Pancreas (tissue), 10 donors: ENCODE data around the gene TAF1A. TPM values are rescaled to one million over a fixed set of nuclear protein-coding genes. Genes with fewer than 3 reads are reported as not detected.

ENCODE experiments used
- ATAC-seq, 4 donors: fragments of 200-7000 bp; cut with Tn5 transposase; one replicate each; pipeline versions ENCODE4 v1.8.0 to v1.9.1; 2020; ENCODE audit warnings: mild to moderate bottlenecking in 4 of 4, moderate library complexity in 4 of 4
- DNase-seq, 6 donors: peaks; one replicate each; pipeline ENCODE4 v3.0.0-alpha.2; 2020
- FAIRE-seq: peaks from 2 replicates; lab custom pipeline; 2012; peaks lifted over from hg19 to GRCh38; lab: Jason Lieb, UNC
- H3K27ac ChIP-seq, 4 donors: fragments of 200-600 bp; sonication (generic); 1 replicate in 3 of 4; 2 replicates in 1 of 4; pipeline versions ENCODE4 v1.5.0 to v1.8.0; 2020
- H3K27me3 ChIP-seq, 4 donors: fragments of 200-600 bp; one replicate each; pipeline ENCODE4 v1.8.0; 2021
- H3K36me3 ChIP-seq, 3 donors: fragments of 200-600 bp; sonication (generic) in 1 of 3; one replicate each; pipeline versions ENCODE4 v1.5.0 to v1.8.0; 2020 to 2021
- H3K4me1 ChIP-seq, 3 donors: fragments of 200-600 bp; one replicate each; pipeline ENCODE4 v1.8.0; 2021
- H3K4me3 ChIP-seq, 4 donors: fragments of 200-600 bp; sonication (generic) in 2 of 4; one replicate each; pipeline versions ENCODE4 v1.5.0 to v1.8.0; 2020 to 2021
- H3K9me3 ChIP-seq, 4 donors: fragments of 200-600 bp; one replicate each; pipeline ENCODE4 v1.8.0; 2021
- CTCF ChIP-seq, 4 donors: fragments of 200-600 bp; sonication (generic) in 3 of 4; IDR thresholded peaks; one replicate each; pipeline versions ENCODE4 v1.5.0 to v1.8.0; 2021; ENCODE audit warnings: antibody characterized with exemption in 4 of 4
- WGBS, 2 donors: extraction: QIAGEN DNeasy Blood & Tissue Kit; methylation state at CpG; one replicate each; pipeline ENCODE4 v1.1.7; 2013; 5-methylcytosine and 5-hydroxymethylcytosine counted together
- intact Hi-C, 3 donors: fragments of 100-400 bp; cut with DNase I; formaldehyde crosslinking; loops; one replicate each; pipeline versions ENCODE4 v1.11.1 to v1.14.2; 2022
- polyA plus RNA-seq, 2 donors: library from polyadenylated mRNA; stranded (reverse); fragments of 200-250 nt; gene quantifications; one replicate each; pipeline ENCODE4 v1.2.3, GENCODE V29; 2013
- total RNA-seq, 6 donors: library from RNA; stranded (reverse); fragmentation: NEBNext Ultra II Directional in 4 of 6; extraction: Animal tissue kit (Norgen Biotek cat#: 25700) in 4 of 6; gene quantifications; one replicate each; pipeline versions ENCODE4 v1.2.1 to v1.2.4, GENCODE V29; 2021 to 2023
- donor health status: healthy with polysubstance abuse.
- donor health status: DM: no; HTN: no; CAD: no; lungs with moderate emphysema.
- donor health status: DM: no; HTN: no; CAD: no.
- donor health status: control.
- donor health status: control.
- donor health status: Bipolar disorder and iron deficiency.
- donor health status: DM: yes; HTN: yes; CAD: no.
- donor health status: DM: no; HTN: no; CAD: no.
- donor health status: DM: no; HTN: no; CAD: no.
- donor health status: DM: yes; HTN: yes; CAD: no.

TAF1A gene
- total RNA-seq, result 1 to 10 TPM; 1.6 to 4.1 (median 2.5) TPM
- polyA plus RNA-seq, result 1 to 10 TPM; 1.4 to 1.9 TPM

GRCh38 chr1:222589462-222590302, at the start of gene TAF1A:
TSS of gene TAF1A (minus strand) at chr1:222589933.
- FAIRE-seq (peak; percentile 45), ATAC-seq (peak; percentile 98 to 99 (median 99)), DNase-seq (peak; percentile 83 to 94 (median 86))
- 0 to 1% methylated on average over 41 of the region's 41 CpGs for WGBS, 2 donors
- H3K4me3 ChIP-seq, result peak within 1 kb of the TSS; percentile 11 to 52 (median 44)
- no peaks in the 10 kb centered on the region for H3K27me3 ChIP-seq
- H3K27ac ChIP-seq, result peak within 1 kb of the TSS; percentile 56 to 86 (median 74)
- H3K9me3 ChIP-seq, result no peaks in the 10 kb centered on the region
- TF ChIP-seq CTCF (IDR thresholded peaks at IDR 0.05), result no peak
- peaks cover 0 to 29% (median 18%) of the 10 kb centered on the region in 3 donors for H3K4me1 ChIP-seq
- intact Hi-C loops, result no loop called here
- H3K36me3 ChIP-seq, result no peaks in the 10 kb centered on the region

- H3K27ac ChIP-seq, result no peak overlapping the region
- WGBS, 2 donors, result 37 to 38% methylated on average over 7 of the region's 7 CpGs
- H3K36me3 ChIP-seq, result peaks cover 0 to 22% (median 9%) of the 10 kb centered on the region in 3 donors
- H3K27me3 ChIP-seq, result no peaks in the 10 kb centered on the region
- FAIRE-seq (no peak), ATAC-seq (peak; percentile 74 to 99 (median 93)), DNase-seq (peak in 3 of 6 donors; percentile 50 to 71 (median 63))
- peak; percentile 74 to 84 (median 80) for TF ChIP-seq CTCF (IDR thresholded peaks at IDR 0.05)
- H3K4me1 ChIP-seq, result no peaks in the 10 kb centered on the region
- H3K4me3 ChIP-seq, result no peak overlapping the region
- intact Hi-C loops, result loop anchor here in 2 of 3 donors (5.0 to 10.0 kb wide), 2 partner anchors 167 to 170 kb away; no protein-coding TSS in a partner anchor
- no peaks in the 10 kb centered on the region for H3K9me3 ChIP-seq
Observed at GRCh38 chr1:222634180-222635013, 44.7 kb upstream of the TAF1A start.

- 30 to 34% methylated on average over 2 of the region's 2 CpGs for WGBS, 2 donors
- Histone ChIP-seq H3K36me3 (peaks cover 0 to 32% (median 9%) of the 10 kb centered on the region in 3 donors), H3K4me3 (no peak overlapping the region), H3K9me3 (no peaks in the 10 kb centered on the region), H3K27ac (no peak overlapping the region), H3K4me1 (no peaks in the 10 kb centered on the region), H3K27me3 (no peaks in the 10 kb centered on the region)
- ATAC-seq, result no peak
- intact Hi-C loops, result loop anchor here in 2 of 3 donors (5.0 to 10.0 kb wide), 2 partner anchors 165 to 168 kb away; no protein-coding TSS in a partner anchor
- FAIRE-seq, result no peak
- no peak for DNase-seq
- TF ChIP-seq CTCF (IDR thresholded peaks at IDR 0.05), result no peak
Observed at GRCh38 chr1:222632749-222633148, 43.0 kb upstream of the TAF1A start.

GRCh38 chr1:222631611-222632208, 42.0 kb upstream of the TAF1A start:
- peaks cover 0 to 33% (median 9%) of the 10 kb centered on the region in 3 donors for H3K36me3 ChIP-seq
- intact Hi-C loops, result loop anchor here in 2 of 3 donors (5.0 to 10.0 kb wide), 2 partner anchors 164 to 167 kb away; no protein-coding TSS in a partner anchor

More at GRCh38 chr1:222631611-222632208, 42.0 kb upstream of the TAF1A start:
- Histone ChIP-seq H3K4me3 (no peak overlapping the region), H3K9me3 (no peaks in the 10 kb centered on the region), H3K4me1 (no peaks in the 10 kb centered on the region), H3K27me3 (no peaks in the 10 kb centered on the region), H3K27ac (no peak overlapping the region)
- 89 to 94% methylated on average over 3 of the region's 3 CpGs for WGBS, 2 donors
- DNase-seq, result no peak
- no peak for ATAC-seq
- TF ChIP-seq CTCF (IDR thresholded peaks at IDR 0.05), result no peak
- FAIRE-seq, result no peak
